Mononuclear cell (primary cell): ENCODE data around the gene RAPGEF4. TPM values are rescaled to one million over a fixed set of nuclear protein-coding genes. Genes with fewer than 3 reads are reported as not detected.

Experiments used
- H3K27me3 ChIP-seq: 2 replicates; pipeline ENCODE4 v1.6.0; 2011; ENCODE audit warnings: low read length, control low read depth; ENCODE audit not compliant: insufficient read depth
- H3K4me1 ChIP-seq: 2 replicates; pipeline ENCODE4 v1.5.1; 2011; ENCODE audit warnings: mild to moderate bottlenecking, low read length, control low read depth; ENCODE audit not compliant: insufficient read depth
- H3K4me3 ChIP-seq: 2 replicates; pipeline ENCODE4 v1.5.1; 2011; ENCODE audit warnings: mild to moderate bottlenecking, low read length, moderate library complexity
- H3K9me3 ChIP-seq: 2 replicates; pipeline ENCODE4 v1.5.1; 2011; ENCODE audit warnings: low read depth, mild to moderate bottlenecking, control low read depth, low read length
- total RNA-seq: library from RNA; depleted of rRNA; stranded (reverse); fragments of >200 nt; gene quantifications from one replicate; pipeline ENCODE4 v1.2.3, GENCODE V29; 2012

The RAPGEF4 gene
- total RNA-seq, 1 donor = 2.4 TPM

DNA sequence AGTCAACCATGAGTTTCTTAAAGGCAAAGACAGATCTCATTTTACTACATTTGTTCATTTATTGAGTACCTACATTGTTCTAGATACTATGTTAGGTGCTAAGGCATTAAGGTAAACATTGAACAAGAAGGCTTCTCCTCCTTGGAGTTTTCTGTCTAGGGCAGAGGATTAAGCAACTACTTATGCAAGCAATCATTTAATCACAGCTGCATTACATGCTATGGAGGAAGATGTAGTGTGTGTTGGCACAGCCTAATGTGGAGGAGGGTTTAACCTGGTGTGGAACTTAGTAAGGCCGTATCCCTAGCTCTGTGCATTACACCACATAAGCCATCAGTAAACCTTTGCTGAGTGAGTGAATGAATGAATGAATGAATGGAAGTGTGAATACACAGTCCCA is 233.5 kb downstream of the RAPGEF4 start:
- Histone ChIP-seq H3K4me1 (no peaks in the 10 kb centered on the region), H3K9me3 (no peaks in the 10 kb centered on the region), H3K27me3 (no peaks in the 10 kb centered on the region), H3K4me3 (no peak overlapping the region)

DNA sequence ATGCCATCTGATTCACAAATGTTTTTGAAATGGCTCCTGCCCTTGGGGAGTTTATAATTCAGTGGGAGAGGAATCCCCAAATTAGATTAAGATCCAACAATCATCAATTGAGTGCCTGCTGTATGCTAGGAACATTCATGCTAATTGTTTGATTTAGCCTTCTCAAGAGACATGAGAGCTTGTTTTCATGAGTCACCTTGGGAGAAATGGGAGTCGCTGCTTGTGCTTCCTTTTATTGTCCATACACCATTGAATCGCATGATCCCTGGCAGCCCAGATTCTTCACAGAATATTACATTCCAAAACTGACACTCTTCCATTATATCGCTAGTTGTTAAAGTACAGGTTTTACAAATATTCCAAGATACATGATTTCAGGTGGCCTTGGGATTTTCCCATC is 234.0 kb downstream of the RAPGEF4 start:
- no peak overlapping the region for H3K4me3 ChIP-seq
- no peaks in the 10 kb centered on the region for H3K4me1 ChIP-seq
- H3K9me3 ChIP-seq = no peaks in the 10 kb centered on the region
- no peaks in the 10 kb centered on the region for H3K27me3 ChIP-seq

DNA sequence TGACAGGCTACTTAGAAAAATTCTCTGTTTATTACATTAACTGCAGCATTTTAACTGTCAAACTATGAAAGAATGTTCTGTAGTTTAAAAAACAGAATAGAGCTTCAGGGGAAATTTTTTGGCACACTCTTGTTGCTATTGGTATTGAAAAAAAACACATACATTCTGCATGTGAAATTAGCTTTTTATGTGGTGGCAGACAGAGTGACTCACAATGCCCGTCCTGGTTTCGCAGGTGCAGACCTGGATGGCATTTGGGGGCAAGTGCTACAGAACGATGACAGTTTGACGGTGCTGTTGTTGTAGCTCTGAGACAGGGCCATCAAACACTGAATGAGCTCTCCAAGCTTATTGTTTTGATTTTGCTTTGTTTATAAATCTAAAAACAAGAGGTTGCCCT is 235.0 kb downstream of the RAPGEF4 start:
- no peaks in the 10 kb centered on the region for H3K9me3 ChIP-seq
- H3K4me1 ChIP-seq = no peaks in the 10 kb centered on the region
- no peaks in the 10 kb centered on the region for H3K27me3 ChIP-seq
- no peak overlapping the region for H3K4me3 ChIP-seq

DNA sequence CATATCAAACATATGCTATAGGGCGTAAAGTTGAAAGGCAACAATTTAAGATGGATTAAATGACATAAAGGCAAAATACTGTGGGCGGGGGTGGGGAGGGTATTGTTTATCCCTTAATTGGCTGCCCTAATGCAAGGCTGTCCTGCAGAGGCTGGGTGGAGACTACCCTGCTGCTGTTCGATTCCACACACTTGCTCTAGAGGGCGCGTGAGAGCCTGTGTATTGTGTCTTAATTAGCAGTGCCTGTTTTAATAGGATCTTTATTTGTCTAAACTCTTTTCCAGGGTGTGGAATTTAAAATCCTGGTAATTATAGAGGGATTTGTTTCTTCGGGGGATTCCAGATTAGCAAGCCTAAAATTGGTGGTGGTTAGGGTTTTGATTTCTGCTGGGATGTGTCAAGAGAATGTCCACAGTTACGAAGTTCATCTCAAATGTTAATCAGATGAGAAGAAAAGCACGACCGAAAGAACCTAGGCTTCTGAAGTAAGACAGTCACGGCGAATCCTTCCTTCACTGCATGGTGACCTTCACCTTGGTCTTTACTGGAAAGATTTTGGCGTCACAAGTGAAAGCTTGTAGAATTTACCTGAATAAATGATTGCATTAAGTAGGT is 236.5 kb downstream of the RAPGEF4 start:
- H3K27me3 ChIP-seq = no peaks in the 10 kb centered on the region
- H3K4me3 ChIP-seq = no peak overlapping the region
- H3K4me1 ChIP-seq = no peaks in the 10 kb centered on the region
- H3K9me3 ChIP-seq = no peaks in the 10 kb centered on the region

DNA sequence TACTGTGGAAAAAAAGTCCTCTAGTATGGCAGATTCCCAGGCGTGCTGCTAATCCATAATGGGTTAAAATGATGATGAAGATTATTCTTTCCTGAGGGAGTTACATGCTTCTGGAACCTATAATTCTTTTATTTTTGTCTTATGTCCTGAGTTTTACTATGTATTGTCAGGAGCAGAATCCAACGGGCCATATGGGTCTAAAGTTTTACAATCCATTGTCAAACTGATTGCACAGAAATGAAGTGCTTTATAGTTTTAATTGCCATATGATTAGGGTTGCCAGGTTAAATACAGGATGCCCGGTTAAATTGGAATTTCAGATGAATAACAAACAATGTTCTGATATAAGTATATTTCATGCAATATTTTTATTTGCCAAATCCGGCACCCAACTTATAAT is 239.1 kb downstream of the RAPGEF4 start:
- no peak overlapping the region for H3K4me3 ChIP-seq
- no peaks in the 10 kb centered on the region for H3K27me3 ChIP-seq
- no peaks in the 10 kb centered on the region for H3K9me3 ChIP-seq
- H3K4me1 ChIP-seq = peaks cover 8% of the 10 kb centered on the region

DNA sequence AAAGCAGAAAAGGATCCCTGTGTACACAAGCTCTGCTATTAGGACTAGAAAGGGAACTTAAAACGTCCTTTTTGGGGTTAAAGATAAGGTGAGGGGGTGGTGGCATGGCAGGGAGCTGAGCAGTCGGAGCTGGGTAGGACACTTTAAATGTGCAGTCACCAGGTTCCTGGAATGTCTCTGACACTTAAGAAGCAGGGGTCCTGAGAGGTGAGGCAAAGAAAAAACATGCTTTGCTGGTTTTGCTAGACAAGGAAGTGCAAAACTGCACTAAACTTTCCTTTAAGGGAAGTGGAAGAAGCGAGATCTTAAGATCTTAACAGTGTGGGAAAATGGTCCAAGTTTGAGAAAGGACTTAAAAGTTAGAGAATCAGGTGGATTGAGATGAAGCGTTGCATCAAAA is 240.5 kb downstream of the RAPGEF4 start:
- no peak overlapping the region for H3K4me3 ChIP-seq
- peaks cover 8% of the 10 kb centered on the region for H3K4me1 ChIP-seq
- no peaks in the 10 kb centered on the region for H3K9me3 ChIP-seq
- no peaks in the 10 kb centered on the region for H3K27me3 ChIP-seq

DNA sequence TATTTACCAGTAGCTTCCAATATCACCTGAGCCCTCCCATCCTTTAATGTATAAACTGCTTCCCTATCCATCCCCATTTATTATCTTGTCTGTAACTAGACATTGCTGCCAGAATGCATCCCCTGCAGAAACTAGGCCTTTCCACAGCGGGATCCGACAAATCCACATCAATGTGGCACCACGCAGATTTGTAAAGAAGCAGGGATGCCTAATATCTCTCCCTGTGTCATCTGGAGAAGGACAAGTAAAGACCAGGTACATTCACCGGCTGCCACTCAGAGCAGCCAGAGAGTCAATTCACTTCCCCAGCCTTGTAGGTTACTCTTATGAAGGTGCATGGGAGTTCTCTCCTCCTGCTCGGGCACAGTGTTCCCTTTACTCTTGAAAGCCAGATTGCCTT is 241.2 kb downstream of the RAPGEF4 start:
- H3K27me3 ChIP-seq = peaks cover under 1% of the 10 kb centered on the region
- peaks cover 8% of the 10 kb centered on the region for H3K4me1 ChIP-seq
- H3K4me3 ChIP-seq = no peak overlapping the region
- H3K9me3 ChIP-seq = no peaks in the 10 kb centered on the region

DNA sequence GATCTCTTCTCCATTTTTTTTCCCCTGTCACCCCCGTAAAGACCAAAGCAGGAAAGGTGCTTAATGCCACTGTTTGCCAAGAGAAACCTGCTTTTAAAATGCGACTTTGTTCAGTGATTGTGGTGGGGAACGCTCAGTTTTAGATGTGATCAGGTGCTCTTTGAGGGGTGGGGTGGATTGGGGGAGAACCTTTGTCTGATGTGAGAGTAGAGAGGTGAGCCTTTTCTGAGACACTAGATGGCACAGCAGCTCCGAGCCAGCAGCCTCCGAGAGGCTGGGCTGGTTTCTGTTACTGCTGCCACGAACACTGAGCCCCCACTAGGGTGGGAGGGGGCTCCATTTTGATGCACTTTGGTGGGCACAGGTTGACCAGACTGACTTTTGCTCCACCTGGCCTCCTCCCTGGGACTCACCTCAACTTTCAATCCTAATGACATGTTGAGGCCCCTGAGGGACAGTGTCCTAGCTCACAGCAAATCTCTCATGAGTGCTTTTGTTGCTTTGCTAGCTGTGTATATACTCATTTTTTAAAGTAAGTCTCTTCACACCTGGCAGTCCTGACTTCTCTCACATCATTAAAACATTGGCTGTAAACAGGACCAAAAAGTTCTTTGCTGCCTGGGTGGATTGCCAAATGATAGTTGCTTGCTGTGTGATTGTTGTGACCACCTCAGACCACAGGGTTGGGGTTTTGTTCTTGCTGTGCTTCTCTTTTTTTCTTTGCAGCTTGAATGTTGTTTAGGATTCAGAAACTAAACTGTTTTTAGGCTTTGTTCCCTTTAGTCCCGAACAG is 241.8 kb downstream of the RAPGEF4 start:
- H3K9me3 ChIP-seq = no peaks in the 10 kb centered on the region
- H3K4me1 ChIP-seq = peaks cover 8% of the 10 kb centered on the region
- H3K27me3 ChIP-seq = peaks cover 4% of the 10 kb centered on the region
- H3K4me3 ChIP-seq = no peak overlapping the region

DNA sequence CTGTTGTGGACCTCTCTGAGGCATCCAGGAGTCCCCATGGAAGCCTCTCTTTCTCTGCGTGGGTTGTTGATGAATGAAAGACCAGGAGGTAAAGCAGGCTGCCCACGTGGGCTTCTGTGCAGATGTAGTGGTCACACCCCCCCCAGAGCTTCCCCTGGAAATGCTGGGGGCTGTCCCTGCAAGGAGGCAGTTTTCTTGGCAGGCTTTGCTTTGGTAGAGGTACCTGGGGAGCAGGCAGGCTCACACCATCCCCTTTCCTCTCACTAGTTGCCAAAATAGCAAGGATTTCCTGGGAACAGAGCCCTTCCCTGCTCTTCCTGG is 242.4 kb downstream of the RAPGEF4 start:
- H3K27me3 ChIP-seq = peaks cover 7% of the 10 kb centered on the region
- no peak overlapping the region for H3K4me3 ChIP-seq
- no peaks in the 10 kb centered on the region for H3K9me3 ChIP-seq
- peaks cover 8% of the 10 kb centered on the region for H3K4me1 ChIP-seq

DNA sequence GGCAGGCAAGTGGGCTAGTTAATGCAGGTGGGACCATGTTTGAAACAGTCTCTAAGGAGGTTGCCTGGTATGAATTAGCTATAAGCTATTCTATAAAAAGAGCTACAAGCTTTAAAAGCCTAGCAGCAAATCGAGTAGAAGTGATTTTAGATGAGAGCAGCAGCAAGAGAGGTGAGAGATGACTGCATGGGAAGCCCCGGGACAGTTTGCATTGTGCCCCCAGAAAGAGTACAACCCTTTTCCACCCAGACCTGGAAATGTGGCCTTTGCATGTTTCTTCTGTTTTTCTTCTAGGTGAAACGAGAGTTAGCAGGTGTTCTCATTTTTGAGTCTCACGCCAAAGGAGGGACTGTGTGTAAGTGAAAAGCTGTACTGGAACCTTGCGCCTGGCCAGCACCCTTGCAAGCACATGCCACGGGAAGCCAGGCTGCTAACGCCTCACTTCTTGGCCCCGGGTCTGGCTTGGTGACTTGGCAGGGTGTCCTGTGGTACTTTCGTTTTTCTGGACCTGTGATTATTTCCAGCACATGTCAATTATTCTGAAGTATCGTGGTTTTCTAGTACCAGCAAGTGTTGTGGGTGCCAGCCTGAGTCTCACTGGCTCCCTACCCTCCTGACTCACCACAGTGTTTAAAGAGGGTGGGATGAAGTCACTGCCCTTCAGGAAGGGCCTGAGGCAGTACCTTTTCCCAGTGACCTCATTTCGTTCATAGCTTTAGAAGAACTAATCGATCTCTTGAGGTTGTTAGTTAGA is 249.7 kb downstream of the RAPGEF4 start:
- H3K27me3 ChIP-seq = peaks cover 7% of the 10 kb centered on the region
- H3K4me3 ChIP-seq = no peak overlapping the region
- H3K9me3 ChIP-seq = no peaks in the 10 kb centered on the region
- peaks cover 6% of the 10 kb centered on the region for H3K4me1 ChIP-seq

DNA sequence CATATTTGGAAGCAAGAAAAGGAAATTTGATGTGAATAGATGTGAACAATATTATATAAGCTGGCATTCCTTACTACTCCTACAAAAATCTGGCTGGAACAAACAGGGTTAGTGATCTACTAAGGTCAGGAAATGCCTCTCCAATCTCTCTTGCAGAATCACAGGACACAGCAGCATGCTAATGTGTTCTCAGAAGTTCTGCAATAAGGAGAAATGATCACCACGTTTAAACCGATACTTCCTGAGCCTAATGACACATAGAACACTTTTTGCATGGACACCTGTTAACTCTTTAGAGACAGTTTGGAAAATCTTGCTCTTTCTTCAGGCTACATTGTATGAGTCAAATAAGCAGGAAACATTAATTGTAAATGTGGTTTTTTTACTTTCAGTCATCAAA is 250.4 kb downstream of the RAPGEF4 start:
- H3K27me3 ChIP-seq = peaks cover 7% of the 10 kb centered on the region
- peaks cover 6% of the 10 kb centered on the region for H3K4me1 ChIP-seq
- no peaks in the 10 kb centered on the region for H3K9me3 ChIP-seq
- no peak overlapping the region for H3K4me3 ChIP-seq

DNA sequence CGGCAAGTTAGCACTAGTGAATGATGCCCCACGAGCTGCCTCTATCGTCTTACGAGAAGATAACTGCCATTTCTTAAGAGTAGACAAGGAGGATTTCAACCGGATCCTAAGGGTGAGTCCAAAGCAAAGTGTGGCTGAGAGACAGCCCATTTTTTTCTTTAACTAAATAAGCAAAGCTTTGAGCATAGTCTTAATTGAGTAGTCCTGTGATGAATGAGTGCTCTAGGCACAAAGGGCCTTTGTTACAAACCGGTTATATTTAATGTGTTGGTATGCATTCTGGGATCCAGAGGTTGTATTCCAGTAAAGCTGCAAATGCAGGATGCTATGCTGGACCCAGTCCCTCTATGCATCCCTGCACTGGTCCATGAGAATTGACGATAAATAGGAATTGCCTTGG is 253.1 kb downstream of the RAPGEF4 start:
- no peaks in the 10 kb centered on the region for H3K9me3 ChIP-seq

DNA sequence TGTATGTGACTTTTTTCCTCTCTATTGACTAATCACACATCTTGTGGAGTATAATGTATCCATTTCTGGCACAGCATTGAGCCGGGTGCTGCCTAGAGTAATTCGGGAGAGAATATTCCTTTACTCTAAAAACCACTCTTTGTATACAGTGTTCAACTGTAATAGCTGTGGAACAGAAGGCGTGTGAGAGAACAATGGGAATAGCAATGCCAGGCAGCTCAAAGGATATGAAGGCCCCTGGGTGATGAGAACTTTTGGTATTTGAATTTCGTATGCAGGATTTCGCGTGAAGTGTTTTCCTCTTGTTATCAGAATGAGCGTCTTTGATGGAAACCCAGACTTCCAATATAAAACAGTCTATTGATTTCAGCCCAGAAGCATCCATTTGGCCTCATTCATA is 255.4 kb downstream of the RAPGEF4 start:
- no peak overlapping the region for H3K4me3 ChIP-seq
- H3K4me1 ChIP-seq = peaks cover 16% of the 10 kb centered on the region
- H3K27me3 ChIP-seq = no peaks in the 10 kb centered on the region
- no peaks in the 10 kb centered on the region for H3K9me3 ChIP-seq

More for the DNA sequence above, 253.1 kb downstream of the RAPGEF4 start:
- no peaks in the 10 kb centered on the region for H3K27me3 ChIP-seq
- no peak overlapping the region for H3K4me3 ChIP-seq
- H3K4me1 ChIP-seq = peaks cover 15% of the 10 kb centered on the region

DNA sequence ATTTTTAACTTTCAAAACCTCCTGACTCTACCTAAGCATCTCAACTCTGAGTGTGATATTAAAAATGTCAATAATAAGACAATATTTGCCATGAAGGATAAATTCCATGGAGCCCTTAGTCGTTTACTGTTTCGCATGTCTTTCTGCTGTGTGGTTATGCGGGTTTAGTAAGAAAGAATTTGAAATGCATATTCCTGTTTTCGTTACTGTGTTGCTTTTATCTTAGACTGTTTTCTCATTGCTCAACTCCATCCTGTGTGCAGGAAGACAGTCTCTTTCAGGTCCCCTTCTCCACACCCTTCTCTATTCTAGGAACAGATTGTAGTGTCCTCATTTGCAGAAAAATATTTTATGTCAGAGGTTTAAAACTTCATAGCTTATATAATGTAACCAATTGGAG is 257.5 kb downstream of the RAPGEF4 start:
- Histone ChIP-seq H3K27me3 (peaks cover 6% of the 10 kb centered on the region), H3K9me3 (no peaks in the 10 kb centered on the region), H3K4me3 (no peak overlapping the region), H3K4me1 (peaks cover 16% of the 10 kb centered on the region)

DNA sequence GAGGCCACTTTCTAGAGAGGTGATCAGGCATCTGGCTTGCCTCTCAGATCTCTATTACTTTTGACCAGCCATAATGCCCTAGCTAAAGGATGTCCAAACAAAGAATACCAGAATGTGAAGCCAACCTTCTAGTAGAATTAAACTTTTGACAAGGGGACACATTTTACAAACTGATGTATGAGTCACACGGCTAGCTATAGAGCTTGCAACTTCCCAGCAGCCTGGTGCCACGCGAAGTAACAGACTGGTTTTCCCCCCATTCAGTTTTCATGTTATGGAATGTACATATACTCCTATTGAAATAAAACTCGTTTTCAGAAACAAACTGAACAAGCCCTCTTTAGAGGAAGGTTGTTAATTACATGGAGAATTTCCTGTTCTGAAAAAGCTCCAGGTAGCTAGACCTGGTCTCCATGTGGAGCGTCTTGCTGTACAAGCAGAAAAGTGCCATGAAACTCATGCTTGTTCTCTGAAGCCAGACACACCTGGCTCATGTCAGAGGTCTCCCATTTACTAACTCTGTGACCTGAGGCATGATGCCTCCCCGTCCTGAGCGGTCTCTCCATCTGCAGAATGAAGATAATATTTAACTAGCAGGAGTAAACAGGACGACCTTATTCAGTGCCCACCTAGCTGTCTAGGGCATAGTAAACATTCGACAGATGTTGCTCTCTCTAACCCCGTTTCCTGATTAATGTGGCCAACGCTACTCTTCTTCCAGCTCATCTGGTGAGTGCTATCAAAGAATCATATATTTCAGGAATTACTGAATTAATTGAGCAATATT is 258.5 kb downstream of the RAPGEF4 start:
- H3K9me3 ChIP-seq = no peaks in the 10 kb centered on the region
- no peak overlapping the region for H3K4me3 ChIP-seq
- H3K4me1 ChIP-seq = peaks cover 16% of the 10 kb centered on the region
- peaks cover 6% of the 10 kb centered on the region for H3K27me3 ChIP-seq
